ENCODE measurements around the gene NCOA3. TPM values are rescaled to one million over a fixed set of nuclear protein-coding genes. Genes with fewer than 3 reads are reported as not detected.
A peak's percentile ranks its signal among the peaks of the same experiment; 100 is the strongest.

NCOA3 gene
- total RNA-seq, 4 donors from 2014 or later: 26.7 to 40.2 (median 34.5) TPM

- H3K27ac ChIP-seq: no peak overlapping the region
- no peak overlapping the region for H3K4me3 ChIP-seq
- H3K36me3 ChIP-seq: no peaks in the 10 kb centered on the region
- no peak for TF ChIP-seq POLR2A (IDR thresholded peaks at IDR 0.05)
- TF ChIP-seq CTCF (IDR thresholded peaks at IDR 0.05): peak in 1 of 6 experiments; percentile 10
- H3K9me3 ChIP-seq: no peaks in the 10 kb centered on the region
- DNase-seq: no peak
- H3K4me1 ChIP-seq: peaks cover 9 to 64% (median 13%) of the 10 kb centered on the region in 3 donors
- H3K27me3 ChIP-seq: no peaks in the 10 kb centered on the region
- intact Hi-C loops (cut with DNase I): loop anchor here (10.0 kb wide), 1 partner anchor 117 kb away; no protein-coding TSS in a partner anchor
Observed at GRCh38 chr20:47508278-47508677, 6.6 kb downstream of the NCOA3 start.

- no peak overlapping the region for H3K4me3 ChIP-seq
- intact Hi-C loops (cut with DNase I): loop anchor here (10.0 kb wide), 1 partner anchor 116 kb away; no protein-coding TSS in a partner anchor
- no peak overlapping the region for H3K27ac ChIP-seq
- no peaks in the 10 kb centered on the region for H3K9me3 ChIP-seq
- no peaks in the 10 kb centered on the region for H3K36me3 ChIP-seq
- WGBS, 2 donors: 86 to 92% methylated on average over 6 of the region's 6 CpGs
- no peak for DNase-seq
- TF ChIP-seq POLR2A (IDR thresholded peaks at IDR 0.05) (no peak), CTCF (IDR thresholded peaks at IDR 0.05) (no peak)
- H3K4me1 ChIP-seq: peaks cover under 1 to 56% (median 7%) of the 10 kb centered on the region in 3 donors
- no peaks in the 10 kb centered on the region for H3K27me3 ChIP-seq
Observed at GRCh38 chr20:47509104-47509661, 7.5 kb downstream of the NCOA3 start.

GRCh38 chr20:47509685-47510084, 8.0 kb downstream of the NCOA3 start:
- peaks cover 0 to 51% (median 6%) of the 10 kb centered on the region in 3 donors for H3K4me1 ChIP-seq
- H3K4me3 ChIP-seq: no peak overlapping the region
- H3K27me3 ChIP-seq: no peaks in the 10 kb centered on the region
- no peaks in the 10 kb centered on the region for H3K9me3 ChIP-seq
- intact Hi-C loops (cut with DNase I): loop anchor here (10.0 kb wide), 1 partner anchor 115 kb away; no protein-coding TSS in a partner anchor
- DNase-seq: no peak
- TF ChIP-seq POLR2A (IDR thresholded peaks at IDR 0.05): no peak
- no peak for TF ChIP-seq CTCF (IDR thresholded peaks at IDR 0.05)
- no peaks in the 10 kb centered on the region for H3K36me3 ChIP-seq
- no peak overlapping the region for H3K27ac ChIP-seq
- WGBS, 2 donors: 80 to 100% methylated on average over 1 of the region's 1 CpG

- DNase-seq: no peak
- Histone ChIP-seq H3K36me3 (peaks cover 0 to 23% (median 0%) of the 10 kb centered on the region in 3 donors), H3K27ac (no peak overlapping the region), H3K4me1 (peaks cover 0 to 19% (median 3%) of the 10 kb centered on the region in 3 donors), H3K27me3 (no peaks in the 10 kb centered on the region), H3K4me3 (no peak overlapping the region), H3K9me3 (peaks cover 0 to 9% (median 8%) of the 10 kb centered on the region in 3 donors)
- TF ChIP-seq CTCF (IDR thresholded peaks at IDR 0.05) (no peak), POLR2A (IDR thresholded peaks at IDR 0.05) (no peak)
- WGBS, 2 donors: 84 to 96% methylated on average over 1 of the region's 1 CpG
- intact Hi-C loops (cut with DNase I): no loop called here
Observed at GRCh38 chr20:47515843-47516242, 14.2 kb downstream of the NCOA3 start.

- no peak for DNase-seq
- peaks cover 0 to 39% (median 0%) of the 10 kb centered on the region in 3 donors for H3K36me3 ChIP-seq
- intact Hi-C loops (cut with DNase I): no loop called here
- no peak for TF ChIP-seq POLR2A (IDR thresholded peaks at IDR 0.05)
- peaks cover 0 to 31% (median 7%) of the 10 kb centered on the region in 3 donors for H3K4me1 ChIP-seq
- H3K27me3 ChIP-seq: no peaks in the 10 kb centered on the region
- peaks cover 0 to 18% (median 17%) of the 10 kb centered on the region in 3 donors for H3K9me3 ChIP-seq
- H3K27ac ChIP-seq: peak overlapping the region in 1 of 4 donors; percentile 8
- no peak overlapping the region for H3K4me3 ChIP-seq
- 94 to 95% methylated on average over 12 to 18 of the region's 19 CpGs for WGBS, 2 donors
Observed at GRCh38 chr20:47521059-47521808, 19.5 kb downstream of the NCOA3 start.

All from esophagus squamous epithelium (tissue), 5 donors.